ENCODE data around the gene R3HDM2.
"Not testable (repeated sequence)": the region's sequence is repeated elsewhere in the genome, so short reads cannot be mapped to it uniquely, and the experiment has no call there.

Gene R3HDM2

DNA sequence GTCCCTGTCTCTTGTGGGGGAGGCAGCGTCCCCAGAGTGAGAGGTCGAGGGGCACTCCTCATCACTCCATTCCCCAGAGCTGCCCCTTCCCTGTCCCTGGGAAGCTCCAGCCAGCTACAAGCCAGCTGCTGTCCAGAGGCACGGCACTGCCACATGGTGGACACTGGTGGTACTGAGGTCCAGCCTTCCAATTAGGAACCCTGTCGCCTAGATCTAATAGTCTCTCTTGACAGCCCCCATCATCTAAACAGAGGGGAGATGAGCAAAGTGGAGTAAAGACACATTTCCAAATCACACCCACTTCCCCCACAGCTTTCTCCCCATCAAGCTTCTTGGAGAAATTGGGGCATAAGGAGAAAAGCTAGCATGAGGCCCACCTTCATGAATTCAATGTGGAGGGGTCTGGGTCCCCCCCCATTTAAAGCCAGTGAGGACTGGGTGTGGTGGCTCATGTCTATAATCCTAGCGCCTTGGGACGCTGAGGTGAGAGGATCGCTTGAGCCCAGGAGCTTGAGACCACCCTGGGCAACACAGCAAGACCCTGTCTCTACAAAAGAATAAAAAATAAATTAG, 22.2 kb upstream of the R3HDM2 start:
- no peaks in the 10 kb centered on the region for H3K36me3 ChIP-seq (replicated peaks)
- peak; percentile 66 to 90 for DNase-seq (ENCODE audit: low spot score in 2 of 2)
- H3K4me3 ChIP-seq: no peak overlapping the region
- in situ Hi-C loops (cut with MboI; ENCODE audit: low sequenced_read_pairs): no loop called here
- peaks cover 6% of the 10 kb centered on the region for H3K4me1 ChIP-seq
- H3K9me3 ChIP-seq: no peaks in the 10 kb centered on the region
- no peaks in the 10 kb centered on the region for H3K27me3 ChIP-seq (ENCODE audit: low read depth)

- DNase-seq (ENCODE audit: low spot score in 2 of 2): no peak
- Histone ChIP-seq H3K36me3 (replicated peaks) (no peaks in the 10 kb centered on the region), H3K4me1 (peaks cover 6% of the 10 kb centered on the region), H3K4me3 (no peak overlapping the region), H3K27me3 (ENCODE audit: low read depth) (no peaks in the 10 kb centered on the region), H3K9me3 (no peaks in the 10 kb centered on the region)
- in situ Hi-C loops (cut with MboI; ENCODE audit: low sequenced_read_pairs): no loop called here
These were observed 21.5 kb upstream of the R3HDM2 start for GRCh38 chr12:57452181-57452936.

DNA sequence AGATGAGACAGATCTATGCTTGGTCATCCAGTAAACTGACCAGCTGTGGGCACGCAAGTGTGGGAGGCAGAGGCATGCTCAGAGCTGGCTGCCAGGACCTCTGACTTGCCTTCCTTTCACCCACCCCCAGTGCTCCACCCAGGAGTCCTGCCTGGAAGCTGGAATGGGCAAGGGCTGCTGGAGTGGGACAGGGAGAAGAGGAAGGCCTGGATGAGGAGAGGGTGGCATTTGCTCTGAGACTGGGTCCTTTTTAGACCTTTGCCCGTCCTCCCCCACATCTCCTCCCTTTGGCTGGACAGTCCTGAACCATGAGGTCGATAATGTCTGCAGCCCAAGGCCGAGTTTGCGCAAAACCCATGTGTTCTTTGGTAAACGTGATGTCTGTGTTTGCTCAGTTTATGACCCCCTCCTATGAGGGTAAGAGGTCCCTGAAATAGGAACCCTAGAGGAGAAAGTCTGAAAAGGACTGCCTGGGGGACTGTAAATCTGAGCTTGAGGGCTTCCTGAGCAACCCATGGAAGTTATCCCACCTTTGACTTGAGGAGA, 20.5 kb upstream of the R3HDM2 start:
- H3K36me3 ChIP-seq (replicated peaks): no peaks in the 10 kb centered on the region
- in situ Hi-C loops (cut with MboI; ENCODE audit: low sequenced_read_pairs): no loop called here
- H3K4me1 ChIP-seq: peaks cover 6% of the 10 kb centered on the region
- no peaks in the 10 kb centered on the region; the same call in 1 of the 2 replicates for H3K9me3 ChIP-seq
- H3K27me3 ChIP-seq (ENCODE audit: low read depth): no peaks in the 10 kb centered on the region
- H3K4me3 ChIP-seq: no peak overlapping the region
- no peak for DNase-seq (ENCODE audit: low spot score in 2 of 2)

GRCh38 chr12:57450057-57450456, 19.2 kb upstream of the R3HDM2 start:
- no peak overlapping the region for H3K4me3 ChIP-seq
- H3K9me3 ChIP-seq: no peaks in the 10 kb centered on the region; the same call in 1 of the 2 replicates
- no peaks in the 10 kb centered on the region for H3K27me3 ChIP-seq (ENCODE audit: low read depth)
- H3K4me1 ChIP-seq: peaks cover 4% of the 10 kb centered on the region
- no peak for DNase-seq (ENCODE audit: low spot score in 2 of 2)
- in situ Hi-C loops (cut with MboI; ENCODE audit: low sequenced_read_pairs): no loop called here
- no peaks in the 10 kb centered on the region for H3K36me3 ChIP-seq (replicated peaks)

DNA sequence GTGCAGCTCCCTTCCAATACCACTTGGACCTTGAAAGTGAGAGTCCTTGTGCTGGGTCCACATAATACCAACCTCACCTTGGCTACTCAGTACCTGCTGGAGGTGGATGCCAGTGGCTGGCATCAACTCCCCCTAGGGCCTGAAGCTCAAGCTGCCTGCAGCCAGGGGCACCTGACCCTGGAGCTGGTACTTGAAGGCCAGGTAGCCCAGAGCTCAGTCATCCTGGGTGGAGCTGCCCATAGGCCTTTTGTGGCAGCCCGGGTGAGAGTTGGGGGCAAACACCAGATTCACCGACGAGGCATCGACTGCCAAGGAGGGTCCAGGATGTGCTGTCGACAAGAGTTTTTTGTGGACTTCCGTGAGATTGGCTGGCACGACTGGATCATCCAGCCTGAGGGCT, 18.5 kb upstream of the R3HDM2 start:
- H3K4me1 ChIP-seq: no peaks in the 10 kb centered on the region; the same call in 1 of the 2 replicates
- in situ Hi-C loops (cut with MboI; ENCODE audit: low sequenced_read_pairs): no loop called here
- H3K36me3 ChIP-seq (replicated peaks): no peaks in the 10 kb centered on the region
- DNase-seq (ENCODE audit: low spot score in 2 of 2): no peak
- no peaks in the 10 kb centered on the region for H3K27me3 ChIP-seq (ENCODE audit: low read depth)
- H3K4me3 ChIP-seq: no peak overlapping the region
- H3K9me3 ChIP-seq: no peaks in the 10 kb centered on the region; the same call in 1 of the 2 replicates

DNA sequence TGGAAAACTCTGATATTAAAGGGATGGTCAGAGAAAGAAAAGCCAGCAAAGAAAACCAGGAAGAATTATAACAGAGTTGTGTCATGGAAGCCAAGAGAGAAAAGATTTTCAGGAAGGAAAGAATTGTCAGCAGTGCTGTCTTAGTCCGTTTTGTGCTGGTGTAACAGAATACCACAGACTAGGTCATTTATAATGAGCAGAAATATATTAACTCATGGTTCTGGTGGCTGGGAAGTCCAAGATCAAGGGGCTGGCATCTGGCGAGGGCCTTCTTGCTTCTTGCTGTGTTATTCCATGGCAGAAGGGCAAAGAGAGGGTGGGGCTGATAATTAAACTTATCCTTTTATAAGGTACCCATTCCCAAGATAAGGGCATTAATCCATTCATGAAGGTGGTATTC, 17.8 kb upstream of the R3HDM2 start:
- no peak overlapping the region for H3K4me3 ChIP-seq
- in situ Hi-C loops (cut with MboI; ENCODE audit: low sequenced_read_pairs): no loop called here
- DNase-seq (ENCODE audit: low spot score in 2 of 2): no peak
- no peaks in the 10 kb centered on the region; the same call in 1 of the 2 replicates for H3K9me3 ChIP-seq
- no peaks in the 10 kb centered on the region for H3K36me3 ChIP-seq (replicated peaks)
- no peaks in the 10 kb centered on the region for H3K27me3 ChIP-seq (ENCODE audit: low read depth)
- no peaks in the 10 kb centered on the region; the same call in 1 of the 2 replicates for H3K4me1 ChIP-seq

GRCh38 chr12:57446292-57446960, 15.6 kb upstream of the R3HDM2 start:
- in situ Hi-C loops (cut with MboI; ENCODE audit: low sequenced_read_pairs): no loop called here
- Histone ChIP-seq H3K36me3 (replicated peaks) (no peaks in the 10 kb centered on the region), H3K4me1 (no peaks in the 10 kb centered on the region), H3K4me3 (no peak overlapping the region), H3K9me3 (peaks cover 4% of the 10 kb centered on the region; the same call in 1 of the 2 replicates), H3K27me3 (ENCODE audit: low read depth) (no peaks in the 10 kb centered on the region)
- no peak for DNase-seq (ENCODE audit: low spot score in 2 of 2)

DNA sequence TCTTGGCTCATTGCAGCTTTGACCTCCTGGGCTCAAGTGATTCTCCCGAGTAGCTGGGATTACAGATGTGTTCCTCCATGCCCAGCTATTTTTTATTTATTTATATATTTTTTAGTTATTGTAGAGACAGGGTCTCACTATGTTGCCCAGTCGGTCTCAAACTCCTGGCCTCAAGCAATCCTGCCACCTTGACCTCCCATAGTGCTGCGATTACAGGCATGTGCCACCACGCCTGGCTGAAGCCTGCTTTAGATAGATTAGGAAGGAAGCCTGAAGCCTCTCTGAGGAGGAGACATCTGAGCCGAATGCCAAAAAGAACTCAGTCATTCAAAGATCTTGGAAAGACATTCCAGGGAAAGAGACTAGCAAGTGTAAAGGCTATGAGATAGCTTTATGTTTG, 13.9 kb upstream of the R3HDM2 start:
- peaks cover 9% of the 10 kb centered on the region for H3K9me3 ChIP-seq
- no peaks in the 10 kb centered on the region for H3K4me1 ChIP-seq
- in situ Hi-C loops (cut with MboI; ENCODE audit: low sequenced_read_pairs): no loop called here
- no peak overlapping the region for H3K4me3 ChIP-seq
- no peaks in the 10 kb centered on the region for H3K36me3 ChIP-seq (replicated peaks)
- H3K27me3 ChIP-seq (ENCODE audit: low read depth): no peaks in the 10 kb centered on the region
- DNase-seq (ENCODE audit: low spot score in 2 of 2): no peak

DNA sequence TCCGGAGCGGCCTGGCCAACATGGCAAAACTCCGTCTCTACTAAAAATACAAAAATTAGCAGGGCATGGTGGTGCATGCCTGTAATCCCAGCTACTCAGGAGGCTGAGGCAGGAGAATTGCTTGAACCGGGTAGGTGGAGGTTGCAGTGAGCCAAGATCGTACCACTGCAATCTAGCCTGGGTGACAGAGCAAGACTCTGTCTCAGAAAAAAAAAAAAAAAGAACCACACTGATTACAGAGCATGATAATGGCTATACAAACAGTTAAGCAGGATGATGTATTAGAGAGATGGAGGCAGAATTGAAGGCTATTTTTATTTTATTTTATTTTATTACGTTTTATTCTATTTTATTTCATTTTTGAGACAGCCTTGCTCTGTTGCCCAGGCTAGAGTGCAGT, 13.5 kb upstream of the R3HDM2 start:
- H3K27me3 ChIP-seq (ENCODE audit: low read depth); H3K9me3 ChIP-seq; H3K4me3 ChIP-seq; DNase-seq (ENCODE audit: low spot score in 2 of 2); H3K4me1 ChIP-seq; H3K36me3 ChIP-seq (replicated peaks); in situ Hi-C loops (cut with MboI; ENCODE audit: low sequenced_read_pairs): not testable (repeated sequence)

DNA sequence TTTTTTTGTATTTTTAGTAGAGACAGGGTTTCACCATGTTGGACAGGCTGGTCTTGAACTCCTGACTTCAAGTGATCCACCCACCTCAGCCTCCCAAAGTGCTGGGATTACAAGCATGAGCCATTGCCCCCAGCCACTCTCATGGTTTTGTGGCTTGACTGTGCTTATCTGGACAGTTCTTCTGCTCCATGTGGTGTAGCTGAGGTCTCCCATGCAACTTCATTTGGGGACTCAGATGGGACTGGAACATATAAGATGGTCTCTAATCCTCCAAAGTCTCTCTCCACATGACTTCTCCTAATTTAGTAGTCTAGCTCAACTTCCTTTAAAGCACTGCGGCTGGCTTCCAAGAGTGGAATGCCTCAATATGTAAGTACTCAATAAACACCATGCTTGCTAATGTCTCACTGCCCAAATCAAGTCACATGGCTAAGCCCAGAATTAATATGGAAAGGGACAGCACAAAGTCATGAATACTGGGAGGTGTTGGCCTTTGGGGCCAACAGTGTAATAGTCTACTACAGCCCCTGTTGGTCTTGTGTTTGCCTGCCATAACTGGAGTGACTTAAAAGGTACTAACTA, 11.1 kb upstream of the R3HDM2 start:
- no peaks in the 10 kb centered on the region for H3K36me3 ChIP-seq (replicated peaks)
- H3K27me3 ChIP-seq (ENCODE audit: low read depth): no peaks in the 10 kb centered on the region
- peaks cover 6% of the 10 kb centered on the region; the same call in 1 of the 2 replicates for H3K4me1 ChIP-seq
- H3K4me3 ChIP-seq: no peak overlapping the region
- peaks cover 9% of the 10 kb centered on the region for H3K9me3 ChIP-seq
- in situ Hi-C loops (cut with MboI; ENCODE audit: low sequenced_read_pairs): no loop called here
- no peak for DNase-seq (ENCODE audit: low spot score in 2 of 2)

DNA sequence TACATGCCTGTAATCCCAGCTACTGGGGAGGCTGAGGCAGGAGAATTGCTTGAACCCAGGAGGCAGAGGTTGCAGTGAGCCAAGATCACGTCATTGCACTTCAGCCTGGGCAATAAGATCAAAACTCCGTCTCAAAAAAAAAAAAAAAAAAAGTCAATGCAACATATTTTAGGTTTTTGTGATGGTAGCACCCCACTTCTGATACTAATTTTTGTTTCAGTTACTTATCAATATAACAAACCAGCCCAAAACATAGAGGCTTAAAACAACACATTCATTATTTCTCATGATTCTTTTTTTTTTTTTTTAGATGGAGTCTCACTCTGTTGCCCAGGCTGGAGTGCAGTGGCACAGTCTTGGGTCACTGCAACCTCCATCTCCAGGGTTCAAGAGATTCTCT, 10.6 kb upstream of the R3HDM2 start:
- in situ Hi-C loops (cut with MboI; ENCODE audit: low sequenced_read_pairs); DNase-seq (ENCODE audit: low spot score in 2 of 2); H3K9me3 ChIP-seq; H3K4me1 ChIP-seq; H3K36me3 ChIP-seq (replicated peaks); H3K4me3 ChIP-seq; H3K27me3 ChIP-seq (ENCODE audit: low read depth): not testable (repeated sequence)

GRCh38 chr12:57439762-57440266, 9.0 kb upstream of the R3HDM2 start:
- DNase-seq (ENCODE audit: low spot score in 2 of 2): peak; percentile 50 to 85
- Histone ChIP-seq H3K4me3 (no peak overlapping the region), H3K36me3 (replicated peaks) (no peaks in the 10 kb centered on the region), H3K27me3 (ENCODE audit: low read depth) (no peaks in the 10 kb centered on the region), H3K9me3 (peaks cover 9% of the 10 kb centered on the region), H3K4me1 (peaks cover 6% of the 10 kb centered on the region; the same call in 1 of the 2 replicates)
- in situ Hi-C loops (cut with MboI; ENCODE audit: low sequenced_read_pairs): no loop called here

GRCh38 chr12:57438400-57438799, 7.6 kb upstream of the R3HDM2 start:
- in situ Hi-C loops (cut with MboI; ENCODE audit: low sequenced_read_pairs): no loop called here

More at GRCh38 chr12:57438400-57438799, 7.6 kb upstream of the R3HDM2 start:
- Histone ChIP-seq H3K27me3 (ENCODE audit: low read depth) (no peaks in the 10 kb centered on the region), H3K4me1 (peaks cover 6% of the 10 kb centered on the region; the same call in 1 of the 2 replicates), H3K9me3 (peaks cover 9% of the 10 kb centered on the region), H3K4me3 (no peak overlapping the region), H3K36me3 (replicated peaks) (no peaks in the 10 kb centered on the region)
- no peak for DNase-seq (ENCODE audit: low spot score in 2 of 2)

Measured in HAP-1 (cell line).